ENCODE data around the gene PIGBOS1. TPM values are rescaled to one million over a fixed set of nuclear protein-coding genes. Genes with fewer than 3 reads are reported as not detected.
"Not testable (repeated sequence)": the region's sequence is repeated elsewhere in the genome, so short reads cannot be mapped to it uniquely, and the experiment has no call there.

Gene PIGBOS1
- total RNA-seq, 1 donor from 2014 or later, result 8.9 TPM

DNA sequence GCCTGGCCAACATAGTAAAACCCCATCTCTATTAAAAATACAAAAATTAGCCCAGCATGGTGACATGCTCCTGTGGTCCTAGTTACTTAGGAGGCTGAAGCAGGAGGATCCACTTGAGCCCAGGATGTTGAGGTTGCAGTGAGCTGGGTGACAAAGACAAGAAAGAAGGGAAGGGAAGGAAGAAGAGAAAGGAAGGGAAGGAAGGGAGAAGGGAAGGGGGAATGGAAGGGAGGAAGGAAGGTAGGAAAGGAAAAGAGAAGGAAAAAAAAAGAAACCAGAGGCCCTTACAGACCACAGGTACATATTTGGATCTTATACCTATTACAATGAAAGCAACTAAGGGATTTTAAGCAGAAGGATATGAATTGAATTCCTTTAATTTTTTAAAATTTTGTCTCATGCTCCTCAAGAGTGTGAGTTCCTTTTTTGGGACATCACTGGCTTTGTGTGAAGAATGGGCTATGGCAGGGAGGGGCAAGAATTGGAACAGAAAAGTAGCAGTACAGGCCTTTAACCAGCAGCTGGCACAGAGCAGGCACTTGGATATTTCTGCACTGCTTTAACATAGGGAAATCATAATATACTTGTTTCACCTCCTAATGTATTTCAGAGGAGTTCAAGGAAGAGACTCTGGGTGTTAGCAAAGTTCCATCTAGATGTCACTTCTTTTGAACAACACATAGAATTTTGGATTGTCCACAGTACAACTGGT lies 37.2 kb downstream of the PIGBOS1 start:
- Histone ChIP-seq H3K9me3 (ENCODE audit: insufficient read depth, low read depth, low read length) (no peaks in the 10 kb centered on the region), H3K4me3 (ENCODE audit: insufficient read depth, low read depth, low read length) (no peak overlapping the region), H2AFZ (ENCODE audit: low read depth, low read length) (no peak overlapping the region), H3K79me2 (ENCODE audit: insufficient read depth, low read length) (peaks cover 58% of the 10 kb centered on the region), H4K20me1 (ENCODE audit: insufficient read depth, low read length) (peaks cover 12% of the 10 kb centered on the region), H3K4me1 (ENCODE audit: insufficient read depth, low read length) (peaks cover 29% of the 10 kb centered on the region), H3K4me2 (ENCODE audit: low read length) (peak overlapping the region; percentile 73), H3K27me3 (ENCODE audit: insufficient read depth, low read length) (no peaks in the 10 kb centered on the region), H3K9ac (ENCODE audit: low read length) (no peak overlapping the region), H3K36me3 (ENCODE audit: insufficient read depth, low read length) (no peaks in the 10 kb centered on the region), H3K27ac (ENCODE audit: low read depth, low read length) (peak overlapping the region; percentile 61)
- TF ChIP-seq, protein P1, sequence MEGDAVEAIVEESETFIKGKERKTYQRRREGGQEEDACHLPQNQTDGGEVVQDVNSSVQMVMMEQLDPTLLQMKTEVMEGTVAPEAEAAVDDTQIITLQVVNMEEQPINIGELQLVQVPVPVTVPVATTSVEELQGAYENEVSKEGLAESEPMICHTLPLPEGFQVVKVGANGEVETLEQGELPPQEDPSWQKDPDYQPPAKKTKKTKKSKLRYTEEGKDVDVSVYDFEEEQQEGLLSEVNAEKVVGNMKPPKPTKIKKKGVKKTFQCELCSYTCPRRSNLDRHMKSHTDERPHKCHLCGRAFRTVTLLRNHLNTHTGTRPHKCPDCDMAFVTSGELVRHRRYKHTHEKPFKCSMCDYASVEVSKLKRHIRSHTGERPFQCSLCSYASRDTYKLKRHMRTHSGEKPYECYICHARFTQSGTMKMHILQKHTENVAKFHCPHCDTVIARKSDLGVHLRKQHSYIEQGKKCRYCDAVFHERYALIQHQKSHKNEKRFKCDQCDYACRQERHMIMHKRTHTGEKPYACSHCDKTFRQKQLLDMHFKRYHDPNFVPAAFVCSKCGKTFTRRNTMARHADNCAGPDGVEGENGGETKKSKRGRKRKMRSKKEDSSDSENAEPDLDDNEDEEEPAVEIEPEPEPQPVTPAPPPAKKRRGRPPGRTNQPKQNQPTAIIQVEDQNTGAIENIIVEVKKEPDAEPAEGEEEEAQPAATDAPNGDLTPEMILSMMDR (IDR thresholded peaks at IDR 0.05; ENCODE audit: insufficient read depth, low read depth, low read length), result no peak
- TF ChIP-seq EZH2 (IDR thresholded peaks at IDR 0.05; ENCODE audit: insufficient read depth, low read length), result no peak
- Mint-ChIP-seq H3K36me3 (ENCODE audit: low read depth, unreplicated experiment) (no peaks in the 10 kb centered on the region), H3K9me3 (ENCODE audit: unreplicated experiment) (no peaks in the 10 kb centered on the region), H3K4me1 (ENCODE audit: low read depth, unreplicated experiment) (peaks cover 39% of the 10 kb centered on the region), H3K4me3 (ENCODE audit: unreplicated experiment) (no peak overlapping the region), H3K27ac (ENCODE audit: unreplicated experiment) (peak overlapping the region; percentile 77), H3K27me3 (ENCODE audit: low read depth, unreplicated experiment) (no peaks in the 10 kb centered on the region)
- DNase-seq (ENCODE audit: low read depth), result no peak
- no peak for FAIRE-seq

- not testable (repeated sequence) for H3K9ac ChIP-seq (ENCODE audit: low read length); H3K27me3 Mint-ChIP-seq (ENCODE audit: low read depth, unreplicated experiment); H3K27ac Mint-ChIP-seq (ENCODE audit: unreplicated experiment); H3K9me3 ChIP-seq (ENCODE audit: insufficient read depth, low read depth, low read length); H3K27me3 ChIP-seq (ENCODE audit: insufficient read depth, low read length); FAIRE-seq; H3K36me3 Mint-ChIP-seq (ENCODE audit: low read depth, unreplicated experiment); H3K27ac ChIP-seq (ENCODE audit: low read depth, low read length); H3K9me3 Mint-ChIP-seq (ENCODE audit: unreplicated experiment); H3K4me3 Mint-ChIP-seq (ENCODE audit: unreplicated experiment); DNase-seq (ENCODE audit: low read depth); H3K4me2 ChIP-seq (ENCODE audit: low read length); H3K4me3 ChIP-seq (ENCODE audit: insufficient read depth, low read depth, low read length); H4K20me1 ChIP-seq (ENCODE audit: insufficient read depth, low read length); H2AFZ ChIP-seq (ENCODE audit: low read depth, low read length); H3K36me3 ChIP-seq (ENCODE audit: insufficient read depth, low read length)
- H3K79me2 ChIP-seq (ENCODE audit: insufficient read depth, low read length), result peaks cover 47% of the 10 kb centered on the region
- H3K4me1 ChIP-seq (ENCODE audit: insufficient read depth, low read length), result peaks cover 29% of the 10 kb centered on the region
- H3K4me1 Mint-ChIP-seq (ENCODE audit: low read depth, unreplicated experiment), result peaks cover 39% of the 10 kb centered on the region
Observed at GRCh38 chr15:55280589-55280988, 38.3 kb downstream of the PIGBOS1 start.

DNA sequence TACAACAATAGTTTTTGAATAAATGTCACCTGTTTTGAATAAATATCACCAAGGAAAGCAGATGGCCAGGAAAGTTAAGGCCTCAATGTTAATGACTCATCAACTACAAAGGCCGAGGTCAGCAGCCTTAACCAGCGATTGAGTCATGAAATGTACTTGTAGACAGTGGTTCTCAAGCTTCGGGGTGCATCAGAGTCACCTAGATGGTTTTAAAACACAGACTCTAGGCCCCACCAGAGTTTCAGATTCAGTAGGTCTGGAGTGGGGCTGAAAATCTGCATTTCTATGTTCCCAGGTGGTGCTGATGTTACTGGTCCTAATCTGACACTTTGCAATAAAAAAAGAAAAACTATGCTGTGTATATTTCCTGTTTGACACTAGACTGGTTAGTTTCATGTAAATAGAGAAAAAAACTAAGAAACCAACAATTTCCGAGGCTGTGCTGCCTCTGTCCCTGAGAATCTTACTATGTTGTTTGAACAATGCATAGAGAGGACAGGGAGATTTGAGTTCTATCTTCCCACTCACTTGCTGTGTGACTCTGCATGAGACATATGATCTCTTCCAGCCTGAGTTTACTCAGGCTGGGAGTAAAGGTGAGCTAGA lies 39.1 kb downstream of the PIGBOS1 start:
- H3K4me1 Mint-ChIP-seq (ENCODE audit: low read depth, unreplicated experiment), result peaks cover 39% of the 10 kb centered on the region
- FAIRE-seq, result no peak

More for the DNA sequence above, 39.1 kb downstream of the PIGBOS1 start:
- H4K20me1 ChIP-seq (ENCODE audit: insufficient read depth, low read length), result peaks cover 7% of the 10 kb centered on the region
- no peaks in the 10 kb centered on the region for H3K36me3 Mint-ChIP-seq (ENCODE audit: low read depth, unreplicated experiment)
- H3K4me1 ChIP-seq (ENCODE audit: insufficient read depth, low read length), result peaks cover 29% of the 10 kb centered on the region
- H3K27me3 ChIP-seq (ENCODE audit: insufficient read depth, low read length), result no peaks in the 10 kb centered on the region
- H3K9me3 Mint-ChIP-seq (ENCODE audit: unreplicated experiment), result no peaks in the 10 kb centered on the region
- peak; percentile 95 for DNase-seq (ENCODE audit: low read depth)
- peak overlapping the region; percentile 93 for H3K27ac Mint-ChIP-seq (ENCODE audit: unreplicated experiment)
- H3K79me2 ChIP-seq (ENCODE audit: insufficient read depth, low read length), result peaks cover 41% of the 10 kb centered on the region
- no peaks in the 10 kb centered on the region for H3K27me3 Mint-ChIP-seq (ENCODE audit: low read depth, unreplicated experiment)
- TF ChIP-seq EZH2 (IDR thresholded peaks at IDR 0.05; ENCODE audit: insufficient read depth, low read length), result no peak
- TF ChIP-seq, protein P1 (IDR thresholded peaks at IDR 0.05; ENCODE audit: insufficient read depth, low read depth, low read length), result no peak
- no peaks in the 10 kb centered on the region for H3K9me3 ChIP-seq (ENCODE audit: insufficient read depth, low read depth, low read length)
- no peaks in the 10 kb centered on the region for H3K36me3 ChIP-seq (ENCODE audit: insufficient read depth, low read length)
- peak overlapping the region; percentile 67 for H3K4me2 ChIP-seq (ENCODE audit: low read length)
- H3K4me3 Mint-ChIP-seq (ENCODE audit: unreplicated experiment), result no peak overlapping the region
- no peak overlapping the region for H2AFZ ChIP-seq (ENCODE audit: low read depth, low read length)
- peak overlapping the region; percentile 49 for H3K9ac ChIP-seq (ENCODE audit: low read length)
- peak overlapping the region; percentile 69 for H3K27ac ChIP-seq (ENCODE audit: low read depth, low read length)
- H3K4me3 ChIP-seq (ENCODE audit: insufficient read depth, low read depth, low read length), result no peak overlapping the region

Measured in astrocyte (in vitro differentiated cells and primary cell).